GM12878 (cell line): ENCODE measurements around the gene CNTN6. TPM values are rescaled to one million over a fixed set of nuclear protein-coding genes. Genes with fewer than 3 reads are reported as not detected.

Experiments
- ATAC-seq: fragments of 200-7000 bp; cut with Tn5 transposase; 3 replicates; pipeline ENCODE4 v1.9.1; 2020; ENCODE audit warnings: mild to moderate bottlenecking, moderate library complexity
- BruUV-seq: library from RNA; stranded (reverse); fragments of 400-500 nt; replicated peaks from 2 replicates; lab custom pipeline; 2021; lab: Mats Ljungman, UMichigan
- CTCF ChIA-PET: fragments of 300-600 bp; sonication (Branson Sonifier 250); formaldehyde crosslinking; extraction: SDS; loops from one replicate; lab custom pipeline; 2021; ENCODE audit warnings: inconsistent platforms; lab: Yijun Ruan, JAX
- POLR2A ChIA-PET: fragments of 350-600 bp; formaldehyde crosslinking; extraction: SDS; loops from one replicate; lab custom pipeline; 2021; ENCODE audit warnings: inconsistent platforms; lab: Charles Lee
- RAD21 ChIA-PET: fragments of 300-600 bp; sonication (Branson Sonifier 250); formaldehyde crosslinking; loops from one replicate; lab custom pipeline; 2023; ENCODE audit warnings: antibody characterized with exemption; ENCODE audit not compliant: unreplicated experiment; lab: Charles Lee
- SMC1A ChIA-PET: fragments of 300-600 bp; sonication (Branson Sonifier 250); formaldehyde crosslinking; loops from one replicate; lab custom pipeline; 2023; ENCODE audit not compliant: unreplicated experiment, uncharacterized antibody; lab: Charles Lee
- DNase-seq: peaks from one replicate; pipeline ENCODE4 v3.0.0-alpha.2; 2011; ENCODE audit warnings: low read depth, low spot score
- FAIRE-seq: peaks from 3 replicates; lab custom pipeline; 2011; peaks lifted over from hg19 to GRCh38; lab: Jason Lieb, UNC
- H2AFZ ChIP-seq: 2 replicates; pipeline ENCODE4 v1.6.0; 2011; ENCODE audit warnings: low read depth, low read length, control low read depth; ENCODE audit not compliant: control insufficient read depth
- H3K27ac ChIP-seq: 2 replicates; pipeline ENCODE4 v1.5.1; 2011; ENCODE audit warnings: control low read depth; ENCODE audit not compliant: control insufficient read depth, insufficient read depth
- H3K27me3 ChIP-seq, 2 experiments: replicated peaks in 1 of 2; 2 replicates each; pipeline versions ENCODE4 v1.6.0 to v1.6.1; 2011; ENCODE audit warnings: low read length in 1 of 2; ENCODE audit not compliant: control insufficient read depth in 2 of 2, insufficient read depth in 2 of 2
- H3K36me3 ChIP-seq, 2 experiments: 2 replicates each; pipeline ENCODE4 v1.5.1; 2011; ENCODE audit warnings: low read length in 1 of 2; ENCODE audit not compliant: control insufficient read depth in 2 of 2, insufficient read depth in 2 of 2
- H3K4me1 ChIP-seq: 2 replicates; pipeline ENCODE4 v1.6.1; 2011; ENCODE audit warnings: mild to moderate bottlenecking, low read length, moderate library complexity, mixed read lengths; ENCODE audit not compliant: control insufficient read depth, insufficient read depth
- H3K4me2 ChIP-seq: 2 replicates; pipeline ENCODE4 v1.6.0; 2011; ENCODE audit warnings: control low read depth; ENCODE audit not compliant: control insufficient read depth, insufficient read depth
- H3K4me3 ChIP-seq: fragments of 200-600 bp; sonication (generic); 2 replicates; pipeline ENCODE4 v1.5.1; 2016
- H3K79me2 ChIP-seq: 2 replicates; pipeline ENCODE4 v1.6.0; 2011; ENCODE audit warnings: low read length; ENCODE audit not compliant: control insufficient read depth, insufficient read depth
- H3K9ac ChIP-seq: 2 replicates; pipeline ENCODE4 v1.8.0; 2011; ENCODE audit warnings: low read length, control low read depth, mixed read lengths; ENCODE audit not compliant: control insufficient read depth, insufficient read depth
- H3K9me3 ChIP-seq: replicated peaks from 3 replicates; pipeline ENCODE4 v1.5.1; 2011; ENCODE audit warnings: mild to moderate bottlenecking, low read length; ENCODE audit not compliant: control insufficient read depth, insufficient read depth
- H4K20me1 ChIP-seq: 2 replicates; pipeline ENCODE4 v1.6.0; 2011; ENCODE audit not compliant: control insufficient read depth, insufficient read depth
- BACH1 ChIP-seq: fragments of 450-650 bp; IDR thresholded peaks from 2 replicates; pipeline ENCODE4 v1.6.1; 2017; ENCODE audit warnings: mild to moderate bottlenecking, borderline replicate concordance
- CEBPZ ChIP-seq: fragments of 150-350 bp; IDR thresholded peaks from 2 replicates; pipeline ENCODE4 v1.6.1; 2016; ENCODE audit warnings: low read depth, low read length
- EP300 ChIP-seq, 2 experiments: fragments of 150-350 bp in 1 of 2; IDR thresholded peaks; 2 replicates each; pipeline ENCODE4 v1.6.1; 2011 to 2012; ENCODE audit warnings: low read depth in 2 of 2, low read length in 2 of 2, borderline replicate concordance in 1 of 2, improper control_type of control experiment in 1 of 2, inconsistent platforms in 1 of 2; ENCODE audit not compliant: control insufficient read depth in 1 of 2
- FOS ChIP-seq: IDR thresholded peaks from 3 replicates; pipeline ENCODE4 v1.6.1; 2011; ENCODE audit warnings: borderline replicate concordance; ENCODE audit not compliant: insufficient read length; ENCODE audit errors: extremely low read depth
- HCFC1 ChIP-seq: fragments of 150-350 bp; IDR thresholded peaks from 2 replicates; pipeline ENCODE4 v1.6.1; 2014; ENCODE audit warnings: low read length
- HDAC6 ChIP-seq: fragments of 200-600 bp; sonication (generic); IDR thresholded peaks from one replicate; pipeline ENCODE4 v1.8.0; 2017; ENCODE audit warnings: antibody characterized with exemption; ENCODE audit not compliant: unreplicated experiment
- NR2F1 ChIP-seq: fragments of 450-650 bp; conservative IDR thresholded peaks from 2 replicates; pipeline ENCODE4 v1.6.1; 2017; ENCODE audit warnings: mild to moderate bottlenecking
- PBX3 ChIP-seq: IDR thresholded peaks from 2 replicates; pipeline ENCODE4 v1.6.1; 2011; ENCODE audit warnings: mild to moderate bottlenecking, low read depth, low read length, moderate library complexity; ENCODE audit not compliant: insufficient replicate concordance
- POLR2AphosphoS2 ChIP-seq: IDR thresholded peaks from 2 replicates; pipeline ENCODE4 v1.6.1; 2011; ENCODE audit warnings: low read depth, mild to moderate bottlenecking, low read length, improper control_type of control experiment, moderate library complexity
- TCF7 ChIP-seq: IDR thresholded peaks from 2 replicates; pipeline ENCODE4 v1.6.1; 2014; ENCODE audit warnings: antibody characterized with exemption, borderline replicate concordance
- ZNF217 ChIP-seq: fragments of 450-650 bp; IDR thresholded peaks from 2 replicates; pipeline ENCODE4 v1.6.1; 2017; ENCODE audit warnings: antibody characterized with exemption, mild to moderate bottlenecking
- ZSCAN29 ChIP-seq: fragments of 450-650 bp; IDR thresholded peaks from 2 replicates; pipeline ENCODE4 v1.6.1; 2017; ENCODE audit warnings: mild to moderate bottlenecking, moderate library complexity
- WGBS: methylation state at CpG from one replicate; pipeline ENCODE4 v1.1.6; 2016; ENCODE audit warnings: low lambda C conversion rate; ENCODE audit not compliant: insufficient replicate concordance, insufficient coverage; ENCODE audit errors: missing lambda C conversion rate; 5-methylcytosine and 5-hydroxymethylcytosine counted together
- in situ Hi-C: fragments of 300-500 bp; cut with MboI; formaldehyde crosslinking; loops from 9 replicates; pipeline ENCODE4 v1.14.3; 2018; ENCODE audit warnings: mixed read lengths
- intact Hi-C: fragments of 100-400 bp; cut with micrococcal nuclease; formaldehyde crosslinking; loops from one replicate; pipeline ENCODE4 v1.14.2; 2022; ENCODE audit not compliant: unreplicated experiment
- polyA plus RNA-seq, 11 experiments: library from polyadenylated mRNA; depleted of rRNA in 4 of 11; unstranded in 6 of 11; stranded (reverse) in 5 of 11; fragments of >200 nt; fragmentation: Nextera tagmentation in 4 of 11; fragmentation: Illumina TruSeq in 1 of 11; extraction: Ambion mirVana in 4 of 11; extraction: Trizol in 1 of 11; gene quantifications; 1 replicate in 1 of 11; 2 replicates in 10 of 11; pipeline versions ENCODE4 v1.2.1 to v1.2.3, GENCODE V29; 2011 to 2016; ENCODE audit warnings: inconsistent platforms in 2 of 11, missing spikeins in 2 of 11, low read depth in 1 of 11
- total RNA-seq, 4 experiments: library from RNA; depleted of rRNA in 3 of 4; stranded (reverse); fragments of >200 nt in 3 of 4; fragmentation: Illumina TruSeq in 1 of 4; extraction: Trizol in 1 of 4; gene quantifications; 2 replicates each; pipeline versions ENCODE4 v1.2.1 to v1.2.3, GENCODE V29; 2013 to 2021
- TF ChIP-seq, protein P1 (sequence below): fragments of 450-650 bp; IDR thresholded peaks from 2 replicates; pipeline ENCODE4 v1.6.1; 2017; ENCODE audit warnings: low read depth, mild to moderate bottlenecking, moderate library complexity
- TF ChIP-seq, protein P2 (sequence below), 3 experiments: IDR thresholded peaks in 2 of 3; conservative IDR thresholded peaks in 1 of 3; 2 replicates each; pipeline ENCODE4 v1.5.1; 2011; ENCODE audit warnings: low read depth in 3 of 3, low read length in 3 of 3, mild to moderate bottlenecking in 3 of 3, control low read depth in 2 of 3, moderate library complexity in 2 of 3, inconsistent platforms in 1 of 3, mixed read lengths in 1 of 3; ENCODE audit not compliant: control insufficient read depth in 2 of 3, insufficient read depth in 1 of 3; ENCODE audit errors: extremely low read depth in 1 of 3
- TF ChIP-seq, protein P3 (sequence below): IDR thresholded peaks from 2 replicates; pipeline ENCODE4 v1.6.1; 2012; ENCODE audit warnings: low read length, inconsistent platforms

The CNTN6 gene
- total and polyA plus RNA-seq, 10 of the 15 experiments (the other 5 are each of a cell fraction or from before 2014, with no cell fraction given), result not detected

DNA sequence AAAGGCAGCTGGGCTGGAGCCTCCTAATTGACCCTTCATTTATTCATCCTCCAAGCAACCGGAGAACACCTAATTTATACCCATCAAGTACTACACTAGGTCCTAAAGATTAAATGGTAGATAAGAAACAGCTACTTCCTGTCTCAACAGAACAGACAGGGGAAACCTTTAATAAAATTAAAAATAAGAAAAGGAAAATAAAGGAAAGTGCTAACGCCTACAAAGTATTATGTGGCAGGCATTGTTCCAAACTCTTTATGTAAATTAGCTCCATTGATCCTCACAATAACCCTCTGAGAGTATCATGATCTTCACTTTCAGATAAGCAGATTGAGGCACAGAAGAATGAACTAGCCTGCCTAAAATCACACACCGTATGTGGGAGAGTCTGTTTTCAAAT, 139.5 kb downstream of the CNTN6 start:
- Histone ChIP-seq H3K4me3 (no peak overlapping the region), H3K9ac (no peak overlapping the region), H3K79me2 (no peaks in the 10 kb centered on the region), H4K20me1 (no peaks in the 10 kb centered on the region), H3K27me3 (no peaks in the 10 kb centered on the region), H3K9me3 (no peaks in the 10 kb centered on the region), H3K4me1 (no peaks in the 10 kb centered on the region), H3K4me2 (no peak overlapping the region), H2AFZ (no peak overlapping the region), H3K36me3 (no peaks in the 10 kb centered on the region), H3K27ac (no peak overlapping the region)
- no peak for DNase-seq
- ATAC-seq, result no peak
- intact Hi-C loops (no loop called here), in situ Hi-C loops (no loop called here)
- RAD21 ChIA-PET, result no interaction called here
- no TSS peak for BruUV-seq
- 40% methylated on average over 3 of the region's 3 CpGs for WGBS
- CTCF ChIA-PET, result no interaction called here
- FAIRE-seq, result no peak
- SMC1A ChIA-PET, result no interaction called here
- POLR2A ChIA-PET, result no interaction called here
- TF ChIP-seq, protein P1, sequence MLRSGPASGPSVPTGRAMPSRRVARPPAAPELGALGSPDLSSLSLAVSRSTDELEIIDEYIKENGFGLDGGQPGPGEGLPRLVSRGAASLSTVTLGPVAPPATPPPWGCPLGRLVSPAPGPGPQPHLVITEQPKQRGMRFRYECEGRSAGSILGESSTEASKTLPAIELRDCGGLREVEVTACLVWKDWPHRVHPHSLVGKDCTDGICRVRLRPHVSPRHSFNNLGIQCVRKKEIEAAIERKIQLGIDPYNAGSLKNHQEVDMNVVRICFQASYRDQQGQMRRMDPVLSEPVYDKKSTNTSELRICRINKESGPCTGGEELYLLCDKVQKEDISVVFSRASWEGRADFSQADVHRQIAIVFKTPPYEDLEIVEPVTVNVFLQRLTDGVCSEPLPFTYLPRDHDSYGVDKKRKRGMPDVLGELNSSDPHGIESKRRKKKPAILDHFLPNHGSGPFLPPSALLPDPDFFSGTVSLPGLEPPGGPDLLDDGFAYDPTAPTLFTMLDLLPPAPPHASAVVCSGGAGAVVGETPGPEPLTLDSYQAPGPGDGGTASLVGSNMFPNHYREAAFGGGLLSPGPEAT, result no peak
- TF ChIP-seq, protein P2, sequence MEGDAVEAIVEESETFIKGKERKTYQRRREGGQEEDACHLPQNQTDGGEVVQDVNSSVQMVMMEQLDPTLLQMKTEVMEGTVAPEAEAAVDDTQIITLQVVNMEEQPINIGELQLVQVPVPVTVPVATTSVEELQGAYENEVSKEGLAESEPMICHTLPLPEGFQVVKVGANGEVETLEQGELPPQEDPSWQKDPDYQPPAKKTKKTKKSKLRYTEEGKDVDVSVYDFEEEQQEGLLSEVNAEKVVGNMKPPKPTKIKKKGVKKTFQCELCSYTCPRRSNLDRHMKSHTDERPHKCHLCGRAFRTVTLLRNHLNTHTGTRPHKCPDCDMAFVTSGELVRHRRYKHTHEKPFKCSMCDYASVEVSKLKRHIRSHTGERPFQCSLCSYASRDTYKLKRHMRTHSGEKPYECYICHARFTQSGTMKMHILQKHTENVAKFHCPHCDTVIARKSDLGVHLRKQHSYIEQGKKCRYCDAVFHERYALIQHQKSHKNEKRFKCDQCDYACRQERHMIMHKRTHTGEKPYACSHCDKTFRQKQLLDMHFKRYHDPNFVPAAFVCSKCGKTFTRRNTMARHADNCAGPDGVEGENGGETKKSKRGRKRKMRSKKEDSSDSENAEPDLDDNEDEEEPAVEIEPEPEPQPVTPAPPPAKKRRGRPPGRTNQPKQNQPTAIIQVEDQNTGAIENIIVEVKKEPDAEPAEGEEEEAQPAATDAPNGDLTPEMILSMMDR (IDR thresholded peaks at IDR 0.05 in 2 of 3, conservative IDR thresholded peaks at IDR 0.05 in 1 of 3; ENCODE audit: control insufficient read depth in 2 of 3, extremely low read depth in 1 of 3, insufficient read depth in 1 of 3, low read depth in 3 of 3, low read length in 3 of 3), result no peak
- TF ChIP-seq, protein P3, sequence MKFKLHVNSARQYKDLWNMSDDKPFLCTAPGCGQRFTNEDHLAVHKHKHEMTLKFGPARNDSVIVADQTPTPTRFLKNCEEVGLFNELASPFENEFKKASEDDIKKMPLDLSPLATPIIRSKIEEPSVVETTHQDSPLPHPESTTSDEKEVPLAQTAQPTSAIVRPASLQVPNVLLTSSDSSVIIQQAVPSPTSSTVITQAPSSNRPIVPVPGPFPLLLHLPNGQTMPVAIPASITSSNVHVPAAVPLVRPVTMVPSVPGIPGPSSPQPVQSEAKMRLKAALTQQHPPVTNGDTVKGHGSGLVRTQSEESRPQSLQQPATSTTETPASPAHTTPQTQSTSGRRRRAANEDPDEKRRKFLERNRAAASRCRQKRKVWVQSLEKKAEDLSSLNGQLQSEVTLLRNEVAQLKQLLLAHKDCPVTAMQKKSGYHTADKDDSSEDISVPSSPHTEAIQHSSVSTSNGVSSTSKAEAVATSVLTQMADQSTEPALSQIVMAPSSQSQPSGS, result no peak
- TF ChIP-seq POLR2AphosphoS2 (no peak), ZNF217 (no peak), TCF7 (no peak), HDAC6 (no peak), NR2F1 (no peak), EP300 (IDR thresholded peaks at IDR 0.05; ENCODE audit: borderline replicate concordance in 1 of 2, control insufficient read depth in 1 of 2, low read depth in 2 of 2, low read length in 2 of 2) (no peak), BACH1 (no peak), ZSCAN29 (no peak), FOS (no peak), PBX3 (no peak), HCFC1 (no peak), CEBPZ (no peak)
